A172 (cell line): ENCODE results near the gene CCRL2. TPM values are rescaled to one million over a fixed set of nuclear protein-coding genes. Genes with fewer than 3 reads are reported as not detected.

Experiments
- DNase-seq: peaks from one replicate; pipeline ENCODE4 v3.0.0-alpha.2; 2015; ENCODE audit warnings: low spot score
- total RNA-seq: library from RNA; depleted of rRNA; stranded (reverse); fragments of >200 nt; shearing (Covaris generic); gene quantifications from 2 replicates; pipeline ENCODE4 v1.2.3, GENCODE V29; 2014; rRNA removed

CCRL2 gene
- total RNA-seq, 1 experiment from 2014 or later = not detected

DNA sequence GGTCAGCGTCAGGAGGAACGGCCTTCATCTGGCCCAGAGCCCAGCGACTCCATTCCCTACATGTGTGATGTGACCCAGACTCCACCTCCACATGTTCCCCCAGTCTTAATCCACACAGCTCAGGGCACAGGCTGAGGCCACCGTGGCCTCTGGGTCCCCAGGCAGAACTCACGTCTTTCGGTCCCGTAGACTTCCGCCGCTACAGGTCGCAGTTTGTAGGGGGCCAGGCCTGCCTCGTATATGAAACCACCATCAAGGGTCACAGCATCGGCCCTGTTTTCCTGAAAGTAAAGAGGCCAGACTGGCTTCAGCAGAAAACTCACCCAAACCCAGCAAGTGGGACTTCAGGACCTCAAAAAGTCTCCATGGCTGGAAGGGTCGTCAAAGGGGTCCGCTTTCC lies 49.1 kb downstream of the CCRL2 start:
- DNase-seq = no peak

Other genes with a start within 250 kb of the CCRL2 start
- not detected in 2 replicates for gene CCR1, start 198.9 kb upstream of the CCRL2 start, total RNA-seq
- not detected in 2 replicates for gene CCR3, start 164.8 kb upstream of the CCRL2 start, total RNA-seq
- gene CCR2, start 53.1 kb upstream of the CCRL2 start, total RNA-seq = not detected in 2 replicates
- gene CCR5, start 36.3 kb upstream of the CCRL2 start, total RNA-seq = not detected in 2 replicates
- gene LTF, start 57.6 kb downstream of the CCRL2 start, total RNA-seq = not detected in 2 replicates
- gene RTP3, start 90.7 kb downstream of the CCRL2 start, total RNA-seq = not detected in 2 replicates
- gene LRRC2, start 159.0 kb downstream of the CCRL2 start, total RNA-seq = 0.07 TPM in 1 of 2 replicates, not detected in the other
- gene FAM240A, start 205.3 kb downstream of the CCRL2 start, total RNA-seq = not detected in 2 replicates